Activated gamma-delta T cell treated with Interleukin-2 at 50 U/mL for 16 hours (primary cell): ENCODE measurements around the gene XAGE3.

ENCODE experiments used
- DNase-seq: peaks from one replicate; pipeline ENCODE4 v3.0.0-alpha.2; 2020

The XAGE3 gene

DNA sequence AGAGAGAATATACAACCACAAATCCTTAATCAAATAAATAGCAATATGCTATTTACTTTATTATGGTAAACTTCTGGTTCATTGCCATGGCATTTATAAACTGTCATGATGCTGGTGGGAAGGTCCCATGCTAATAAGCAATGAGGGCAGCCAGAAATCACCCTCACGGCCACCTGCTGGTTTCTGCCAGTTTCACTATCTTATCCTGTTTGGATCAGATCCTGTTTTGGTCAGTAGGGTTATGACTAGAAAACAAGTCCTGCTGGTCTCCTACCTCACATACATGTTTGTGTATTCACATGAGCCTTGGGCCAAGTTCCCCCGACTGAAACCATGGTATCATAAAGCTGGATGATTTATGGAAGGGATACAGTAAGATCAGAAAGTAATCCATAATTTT is 28.7 kb downstream of the XAGE3 start:
- DNase-seq = no peak

DNA sequence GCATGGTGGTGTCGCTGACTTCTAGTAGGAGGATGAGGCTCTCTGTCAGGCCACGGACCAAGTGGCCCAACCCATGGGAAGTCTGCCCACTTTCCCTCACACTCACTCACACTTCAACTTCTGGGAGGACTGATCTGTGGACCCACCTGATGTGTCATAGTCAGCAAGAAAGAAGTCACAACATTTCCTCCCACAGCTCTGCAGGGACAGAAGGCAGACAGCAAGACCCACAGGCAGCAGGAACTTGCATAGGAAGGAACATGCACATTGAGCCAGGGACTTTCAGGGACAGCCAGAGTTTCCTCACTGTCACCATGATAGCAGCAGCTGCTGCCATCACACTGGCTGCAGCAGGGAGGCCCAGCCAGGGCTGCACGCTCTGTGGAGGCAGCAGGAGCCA is 37.3 kb downstream of the XAGE3 start:
- no peak for DNase-seq

DNA sequence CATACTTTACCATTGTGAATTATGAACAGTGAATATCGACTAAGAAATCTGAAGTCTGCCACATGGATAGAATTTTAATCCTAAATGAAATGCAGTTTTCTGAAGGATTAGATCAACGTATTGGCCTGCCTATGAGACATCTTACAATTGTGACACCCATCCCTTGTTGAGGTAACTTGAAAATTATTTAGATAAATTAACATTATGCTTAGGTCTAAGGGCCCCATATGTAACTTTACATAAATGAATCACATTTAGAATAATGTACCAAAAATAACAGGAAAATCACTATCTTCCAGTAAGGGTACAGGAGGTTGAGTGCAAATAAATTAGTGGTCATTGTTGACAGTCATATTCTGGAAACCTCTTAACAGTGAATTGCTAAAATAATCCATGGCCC is 43.3 kb downstream of the XAGE3 start:
- DNase-seq = no peak

DNA sequence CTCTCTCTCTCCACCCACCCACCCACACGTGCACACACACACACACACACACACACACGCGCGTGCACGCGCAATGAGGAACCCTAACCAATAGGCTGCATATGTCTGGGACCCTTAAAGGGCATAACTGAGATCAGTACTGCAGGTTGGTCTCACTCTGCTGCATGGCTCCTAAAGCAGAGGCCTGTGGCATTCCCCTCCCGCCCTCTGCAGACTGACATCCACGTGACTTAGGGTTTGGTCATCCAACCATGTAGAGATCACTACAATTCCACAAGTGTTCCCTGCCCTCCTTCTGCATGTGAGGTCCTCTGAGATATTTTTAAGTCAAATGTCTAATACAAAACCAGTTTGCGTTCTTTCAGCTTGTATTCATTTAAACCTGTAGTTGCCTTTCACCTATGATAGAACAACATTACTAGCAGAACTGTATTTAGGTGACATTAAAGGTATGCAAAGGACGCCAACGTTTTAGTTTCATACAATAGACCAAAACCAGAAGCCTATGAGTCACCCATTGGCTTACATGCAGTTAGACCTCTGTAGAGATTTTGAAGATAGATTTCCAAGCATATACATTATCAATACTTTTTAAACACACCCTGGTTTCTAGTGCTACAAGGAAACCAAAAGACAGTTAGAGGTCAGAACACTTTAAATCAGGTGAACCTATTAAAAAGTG is 46.7 kb downstream of the XAGE3 start:
- DNase-seq = no peak

DNA sequence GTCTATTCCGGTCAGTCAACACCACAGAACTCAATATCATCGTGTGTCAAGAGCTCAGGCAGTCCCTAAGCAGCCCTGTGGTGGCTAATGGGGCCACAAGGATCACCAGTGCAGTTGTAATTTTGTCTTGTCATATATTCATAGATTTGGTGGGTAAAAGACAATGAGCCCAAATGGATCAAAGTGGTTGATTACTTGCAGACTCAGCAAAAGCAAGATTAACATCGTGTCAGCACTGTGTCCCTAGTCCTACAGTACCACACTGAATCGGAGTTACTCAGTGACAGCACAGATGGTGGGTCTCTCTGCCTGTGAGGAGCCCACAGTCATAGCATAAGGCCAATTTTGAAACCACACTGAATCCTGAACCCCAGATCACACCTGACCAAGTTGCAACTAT is 48.1 kb downstream of the XAGE3 start:
- DNase-seq = no peak
